ENCODE measurements around the gene SH3BP4.

The SH3BP4 gene

DNA sequence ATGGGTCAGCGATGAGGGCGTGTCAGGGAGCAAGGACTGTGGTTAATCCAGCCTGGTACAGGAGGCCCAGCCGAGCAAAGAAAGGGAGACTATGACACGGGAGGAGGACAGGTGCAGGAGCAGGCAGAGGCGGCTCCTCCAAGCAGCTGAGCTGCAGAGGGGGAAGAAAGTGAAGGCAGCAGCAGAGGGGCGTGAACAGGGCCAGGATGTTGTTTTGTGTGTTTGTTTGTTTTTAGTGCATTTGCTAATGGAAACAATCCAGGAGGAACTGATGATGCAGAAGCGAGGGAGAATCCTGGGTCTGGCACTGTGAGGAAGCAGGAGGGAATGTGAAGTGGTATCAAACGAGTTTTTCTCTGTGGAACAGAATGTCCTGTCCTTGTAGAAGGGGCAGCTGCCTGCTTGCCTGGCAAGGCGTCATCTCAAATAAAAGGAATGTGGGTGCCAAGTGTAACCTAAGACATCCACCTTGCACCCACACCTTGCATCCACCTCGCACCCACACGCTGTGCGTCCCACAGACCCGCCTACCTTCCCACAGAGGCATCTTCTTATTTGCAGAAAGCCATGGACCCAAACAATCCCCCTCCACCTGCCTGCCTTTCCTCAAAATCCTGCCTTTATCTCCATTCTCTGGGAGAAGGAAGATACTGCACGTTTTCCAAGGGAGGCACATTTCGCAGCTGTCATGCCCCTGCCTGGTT, 134.8 kb downstream of the SH3BP4 start:
- in situ Hi-C loops (cut with MboI; ENCODE audit: low sequenced_read_pairs): no loop called here

DNA sequence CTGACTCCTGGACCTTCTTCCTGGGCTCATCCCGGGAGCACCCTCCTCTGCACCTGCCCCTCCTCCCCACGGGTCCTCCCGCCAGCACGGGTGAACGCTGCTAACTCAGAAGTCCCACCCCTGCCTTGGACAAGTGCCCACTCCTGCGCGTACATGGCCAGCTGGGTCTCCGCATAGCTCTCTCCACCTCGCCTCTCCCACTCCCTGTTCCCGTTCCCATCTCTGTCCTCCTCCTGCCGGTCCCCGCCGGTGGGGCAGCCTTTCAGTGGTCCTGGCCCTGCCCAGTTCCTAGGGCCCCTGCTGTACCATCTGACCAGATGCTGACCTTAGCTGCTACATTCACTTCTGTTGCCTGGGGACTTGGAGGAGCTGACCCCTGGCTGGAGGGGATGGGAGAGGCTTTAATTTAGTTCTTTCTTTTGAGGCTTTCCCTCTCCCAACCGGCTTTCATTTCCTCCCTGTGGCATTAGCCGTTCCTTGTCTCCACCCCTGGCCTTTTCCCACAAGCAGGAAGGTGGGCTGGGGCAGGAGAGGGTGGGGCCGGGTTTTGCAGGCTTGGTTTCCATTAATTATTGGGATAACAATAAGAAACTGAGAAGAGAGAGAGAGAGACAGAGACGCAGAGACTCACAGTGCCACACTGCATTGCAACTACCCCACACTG, 136.1 kb downstream of the SH3BP4 start:
- in situ Hi-C loops (cut with MboI; ENCODE audit: low sequenced_read_pairs): no loop called here

DNA sequence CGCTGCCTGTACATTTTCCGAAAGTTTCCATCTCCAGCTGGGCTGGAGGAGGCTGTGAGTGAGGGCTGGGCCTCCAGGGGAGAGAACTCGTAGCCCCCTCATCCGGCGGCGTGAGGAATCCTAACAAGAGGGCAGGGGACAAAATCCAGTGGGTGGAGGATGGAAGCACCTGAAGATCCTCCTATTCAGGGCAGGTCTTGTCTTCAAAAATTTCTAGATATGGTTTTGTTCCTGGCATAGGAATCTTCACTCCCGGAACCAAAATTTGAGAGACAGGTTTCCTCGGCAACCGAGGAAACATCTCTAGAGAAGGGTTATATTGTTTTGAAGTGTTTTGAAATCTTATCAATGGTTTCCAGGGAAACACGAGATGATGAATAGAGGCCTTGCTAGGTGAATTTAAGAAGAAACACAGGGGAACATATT, 136.7 kb downstream of the SH3BP4 start:
- in situ Hi-C loops (cut with MboI; ENCODE audit: low sequenced_read_pairs): no loop called here

- in situ Hi-C loops (cut with MboI; ENCODE audit: low sequenced_read_pairs): no loop called here
Observed at GRCh38 chr2:235091421-235091820, 139.6 kb downstream of the SH3BP4 start.

- in situ Hi-C loops (cut with MboI; ENCODE audit: low sequenced_read_pairs): no loop called here
Observed at GRCh38 chr2:235091983-235092382, 140.2 kb downstream of the SH3BP4 start.

DNA sequence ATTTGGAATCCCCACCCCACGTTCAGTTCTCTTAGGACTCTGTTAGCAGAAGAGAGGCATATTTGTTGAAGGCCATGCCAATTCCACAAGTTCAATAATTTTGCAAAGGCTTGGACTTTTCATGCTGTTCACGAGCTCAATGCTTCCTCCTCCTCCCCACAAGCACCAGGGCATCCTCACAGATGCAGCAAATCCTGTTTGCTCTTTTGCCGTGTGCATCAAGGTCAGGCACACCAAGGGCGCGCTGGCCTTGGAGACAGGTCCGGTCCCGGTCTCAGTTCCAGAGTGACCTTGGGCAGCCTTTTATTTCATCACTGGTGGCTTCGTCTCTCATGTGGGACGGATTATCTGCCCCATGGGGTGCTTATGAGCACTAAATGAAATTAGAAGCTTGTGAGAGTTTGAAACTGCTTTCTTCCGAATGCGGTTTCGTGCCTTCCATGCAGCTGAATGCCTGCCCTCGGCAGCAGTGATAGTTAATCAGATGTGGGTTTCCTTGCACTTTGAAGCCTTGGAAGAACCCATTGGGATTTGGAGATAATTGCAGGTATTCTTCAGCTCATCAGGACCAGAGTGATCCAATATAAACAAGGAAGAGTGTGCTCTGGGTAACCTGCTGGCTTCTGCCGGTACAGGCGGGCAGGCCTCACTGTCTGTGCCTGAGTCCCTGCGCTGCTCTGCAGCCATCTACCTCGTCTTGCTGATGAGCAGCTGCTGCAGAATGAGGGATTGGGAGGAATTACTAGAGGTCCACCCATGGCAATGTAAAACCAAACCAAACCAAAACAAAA, 140.8 kb downstream of the SH3BP4 start:
- in situ Hi-C loops (cut with MboI; ENCODE audit: low sequenced_read_pairs): no loop called here

DNA sequence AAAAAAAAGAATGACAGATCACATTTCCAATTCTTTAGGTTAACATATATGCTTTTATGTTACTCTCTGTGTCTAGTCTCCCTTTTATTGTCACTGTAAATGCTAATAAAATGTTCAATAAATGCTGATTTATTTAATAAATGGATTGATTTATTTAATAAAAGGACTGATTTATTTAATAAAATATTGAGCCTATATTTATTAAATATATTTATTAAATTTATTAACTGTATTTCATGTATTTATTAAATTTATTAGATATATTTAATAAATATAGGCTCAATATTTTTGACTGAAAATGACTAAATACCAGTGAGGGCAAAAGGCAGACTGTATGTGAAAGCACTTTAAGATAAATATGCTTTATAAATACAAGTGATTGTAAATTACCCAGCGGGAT, 142.6 kb downstream of the SH3BP4 start:
- in situ Hi-C loops (cut with MboI; ENCODE audit: low sequenced_read_pairs): no loop called here

DNA sequence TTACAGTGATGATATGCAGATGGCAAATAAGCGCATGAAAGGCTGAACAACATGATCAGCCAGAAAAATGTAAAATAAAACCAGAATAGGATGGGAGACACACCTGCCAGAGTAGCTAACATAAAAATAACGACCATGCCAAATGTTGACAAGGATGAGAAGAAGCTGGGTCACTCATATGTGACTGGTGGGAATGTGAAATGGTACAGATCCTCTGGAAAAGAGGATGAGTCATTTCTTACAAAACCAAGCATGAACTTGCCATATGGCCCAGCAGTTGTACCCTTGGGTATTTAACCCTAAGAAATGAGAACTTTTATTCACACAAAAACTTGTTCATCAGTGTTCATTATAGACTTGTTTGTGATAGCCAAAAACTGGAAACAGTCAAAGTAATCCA, 143.8 kb downstream of the SH3BP4 start:
- in situ Hi-C loops (cut with MboI; ENCODE audit: low sequenced_read_pairs): no loop called here

- in situ Hi-C loops (cut with MboI; ENCODE audit: low sequenced_read_pairs): no loop called here
Observed at GRCh38 chr2:235096447-235096846, 144.6 kb downstream of the SH3BP4 start.

DNA sequence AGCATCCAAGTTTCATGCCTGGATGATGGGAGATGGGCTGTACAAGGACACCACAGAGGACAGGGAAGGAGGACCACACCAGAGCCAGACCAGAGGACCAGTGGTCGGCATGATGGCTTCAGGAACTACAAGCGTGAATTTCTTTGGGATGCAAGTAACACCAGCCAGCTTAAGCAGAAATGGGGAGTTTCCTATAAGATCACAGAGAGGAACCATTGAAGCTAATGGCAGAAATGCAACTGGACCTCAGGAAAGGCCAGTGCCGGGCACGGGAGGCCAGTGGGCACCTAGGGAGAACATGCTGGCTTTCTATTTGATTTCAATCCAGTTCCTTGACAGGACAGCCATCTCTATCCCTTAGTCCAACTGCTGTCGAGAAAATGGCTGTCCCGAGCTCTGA, 145.4 kb downstream of the SH3BP4 start:
- in situ Hi-C loops (cut with MboI; ENCODE audit: low sequenced_read_pairs): no loop called here

- in situ Hi-C loops (cut with MboI; ENCODE audit: low sequenced_read_pairs): no loop called here
Observed at GRCh38 chr2:235098269-235098668, 146.5 kb downstream of the SH3BP4 start.

GRCh38 chr2:235098736-235099494, 147.1 kb downstream of the SH3BP4 start:
- in situ Hi-C loops (cut with MboI; ENCODE audit: low sequenced_read_pairs): no loop called here

DNA sequence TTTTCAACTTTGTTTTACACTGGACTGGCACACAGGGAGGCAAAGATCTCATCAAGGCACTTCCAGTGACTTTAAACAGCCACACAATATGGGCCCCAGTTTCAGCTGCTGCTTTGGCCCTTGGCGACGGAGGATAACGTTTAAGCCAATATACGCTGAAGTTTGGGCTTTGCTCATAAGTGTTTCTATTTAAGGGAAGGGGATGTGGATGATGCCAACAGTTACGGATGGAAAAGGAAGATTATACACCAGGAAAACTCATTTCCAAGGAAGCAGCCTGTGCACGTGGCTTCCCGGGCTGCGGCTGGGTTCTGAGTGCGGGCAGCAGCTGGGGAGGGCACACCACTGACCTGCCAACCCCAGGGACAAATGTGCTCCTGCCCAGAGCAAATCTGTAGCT, 151.1 kb downstream of the SH3BP4 start:
- in situ Hi-C loops (cut with MboI; ENCODE audit: low sequenced_read_pairs): no loop called here

All from hTERT RPE-1 (cell line).